Nucleus accumbens (tissue), 56 donors: ENCODE data around the gene ATOSB.

ENCODE experiments used
- DNase-seq, 56 donors: peaks; one replicate each; lab custom pipeline; 2025; lab: John Stamatoyannopoulos, UW

ATOSB gene

GRCh38 chr9:35056571-35057270 lies 58.9 kb downstream of the ATOSB start:
- DNase-seq, result no peak

- DNase-seq, result no peak
Observed at GRCh38 chr9:35054871-35055644, 60.6 kb downstream of the ATOSB start.

- DNase-seq, result no peak
Observed at GRCh38 chr9:35054185-35054835, 61.4 kb downstream of the ATOSB start.
